ENCODE data around the gene PFKFB3. TPM values are rescaled to one million over a fixed set of nuclear protein-coding genes. Genes with fewer than 3 reads are reported as not detected.

The PFKFB3 gene
- total and polyA plus RNA-seq, 4 donors, result 11.4 to 234 (median 66.3) TPM

- peak; percentile 25 to 58 (median 44) for DNase-seq
- H3K9ac ChIP-seq (ENCODE audit: insufficient read depth in 1 of 2, low read length in 2 of 2), result no peak overlapping the region
- peak; percentile 10 for ATAC-seq (ENCODE audit: insufficient read depth, low FRiP score)
- H3K9me3 ChIP-seq (ENCODE audit: control insufficient read depth in 4 of 4, insufficient read depth in 3 of 4, low read length in 3 of 4), result no peaks in the 10 kb centered on the region
- peaks cover 0 to 12% (median 0%) of the 10 kb centered on the region in 5 donors for H3K4me1 ChIP-seq (ENCODE audit: control insufficient read depth in 5 of 5, insufficient read depth in 5 of 5, low read length in 5 of 5)
- no peaks in the 10 kb centered on the region for H3K36me3 ChIP-seq (ENCODE audit: control insufficient read depth in 4 of 4, insufficient read depth in 4 of 4, low read length in 4 of 4)
- H3K27me3 ChIP-seq (ENCODE audit: control insufficient read depth in 3 of 3, insufficient read depth in 3 of 3, low read length in 2 of 3), result no peaks in the 10 kb centered on the region
- 35 to 61% methylated on average over 23 of the region's 23 CpGs for WGBS, 2 donors
- peak overlapping the region in 1 of 2 donors; percentile 13 for H3K27ac ChIP-seq (ENCODE audit: low read depth in 1 of 2, low read length in 1 of 2)
- TF ChIP-seq, protein P1, sequence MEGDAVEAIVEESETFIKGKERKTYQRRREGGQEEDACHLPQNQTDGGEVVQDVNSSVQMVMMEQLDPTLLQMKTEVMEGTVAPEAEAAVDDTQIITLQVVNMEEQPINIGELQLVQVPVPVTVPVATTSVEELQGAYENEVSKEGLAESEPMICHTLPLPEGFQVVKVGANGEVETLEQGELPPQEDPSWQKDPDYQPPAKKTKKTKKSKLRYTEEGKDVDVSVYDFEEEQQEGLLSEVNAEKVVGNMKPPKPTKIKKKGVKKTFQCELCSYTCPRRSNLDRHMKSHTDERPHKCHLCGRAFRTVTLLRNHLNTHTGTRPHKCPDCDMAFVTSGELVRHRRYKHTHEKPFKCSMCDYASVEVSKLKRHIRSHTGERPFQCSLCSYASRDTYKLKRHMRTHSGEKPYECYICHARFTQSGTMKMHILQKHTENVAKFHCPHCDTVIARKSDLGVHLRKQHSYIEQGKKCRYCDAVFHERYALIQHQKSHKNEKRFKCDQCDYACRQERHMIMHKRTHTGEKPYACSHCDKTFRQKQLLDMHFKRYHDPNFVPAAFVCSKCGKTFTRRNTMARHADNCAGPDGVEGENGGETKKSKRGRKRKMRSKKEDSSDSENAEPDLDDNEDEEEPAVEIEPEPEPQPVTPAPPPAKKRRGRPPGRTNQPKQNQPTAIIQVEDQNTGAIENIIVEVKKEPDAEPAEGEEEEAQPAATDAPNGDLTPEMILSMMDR (IDR thresholded peaks at IDR 0.05; ENCODE audit: control extremely low read depth, extremely low read depth), result no peak
- no peak overlapping the region for H3K4me3 ChIP-seq
Measured at GRCh38 chr10:6171881-6172695, 30.6 kb upstream of the PFKFB3 start.

- no peak for ATAC-seq (ENCODE audit: insufficient read depth, low FRiP score)
- no peak overlapping the region for H3K27ac ChIP-seq (ENCODE audit: low read depth in 1 of 2, low read length in 1 of 2)
- peaks cover 0 to 16% (median 4%) of the 10 kb centered on the region in 5 donors for H3K4me1 ChIP-seq (ENCODE audit: control insufficient read depth in 5 of 5, insufficient read depth in 5 of 5, low read length in 5 of 5)
- WGBS, 2 donors, result 61 to 67% methylated on average over 8 of the region's 8 CpGs
- no peak overlapping the region for H3K4me3 ChIP-seq
- no peaks in the 10 kb centered on the region for H3K9me3 ChIP-seq (ENCODE audit: control insufficient read depth in 4 of 4, insufficient read depth in 3 of 4, low read length in 3 of 4)
- no peak for DNase-seq
- no peaks in the 10 kb centered on the region for H3K27me3 ChIP-seq (ENCODE audit: control insufficient read depth in 3 of 3, insufficient read depth in 3 of 3, low read length in 2 of 3)
- no peak overlapping the region for H3K9ac ChIP-seq (ENCODE audit: insufficient read depth in 1 of 2, low read length in 2 of 2)
- H3K36me3 ChIP-seq (ENCODE audit: control insufficient read depth in 4 of 4, insufficient read depth in 4 of 4, low read length in 4 of 4), result no peaks in the 10 kb centered on the region
- TF ChIP-seq, protein P1 (IDR thresholded peaks at IDR 0.05; ENCODE audit: control extremely low read depth, extremely low read depth), result no peak
Measured at GRCh38 chr10:6173203-6173602, 29.5 kb upstream of the PFKFB3 start.

GRCh38 chr10:6174201-6174874 is 28.4 kb upstream of the PFKFB3 start:
- Histone ChIP-seq H3K9me3 (ENCODE audit: control insufficient read depth in 4 of 4, insufficient read depth in 3 of 4, low read length in 3 of 4) (no peaks in the 10 kb centered on the region), H3K9ac (ENCODE audit: insufficient read depth in 1 of 2, low read length in 2 of 2) (no peak overlapping the region), H3K36me3 (ENCODE audit: control insufficient read depth in 4 of 4, insufficient read depth in 4 of 4, low read length in 4 of 4) (no peaks in the 10 kb centered on the region), H3K27ac (ENCODE audit: low read depth in 1 of 2, low read length in 1 of 2) (no peak overlapping the region), H3K4me3 (no peak overlapping the region), H3K27me3 (ENCODE audit: control insufficient read depth in 3 of 3, insufficient read depth in 3 of 3, low read length in 2 of 3) (no peaks in the 10 kb centered on the region), H3K4me1 (ENCODE audit: control insufficient read depth in 5 of 5, insufficient read depth in 5 of 5, low read length in 5 of 5) (peaks cover 0 to 16% (median 10%) of the 10 kb centered on the region in 5 donors)
- ATAC-seq (ENCODE audit: insufficient read depth, low FRiP score), result no peak
- WGBS, 2 donors, result 94% methylated on average over 22 of the region's 22 CpGs
- DNase-seq, result no peak
- TF ChIP-seq, protein P1 (IDR thresholded peaks at IDR 0.05; ENCODE audit: control extremely low read depth, extremely low read depth), result no peak
